HS-5 (cell line): ENCODE results near the gene C17orf113.
A peak's percentile ranks its signal among the peaks of the same experiment; 100 is the strongest.
"Not testable (repeated sequence)": the region's sequence is repeated elsewhere in the genome, so short reads cannot be mapped to it uniquely, and the experiment has no call there.

ENCODE experiments used
- DNase-seq: peaks from one replicate; pipeline ENCODE4 v3.0.0-alpha.2; 2012; ENCODE audit warnings: low read depth

The C17orf113 gene

DNA sequence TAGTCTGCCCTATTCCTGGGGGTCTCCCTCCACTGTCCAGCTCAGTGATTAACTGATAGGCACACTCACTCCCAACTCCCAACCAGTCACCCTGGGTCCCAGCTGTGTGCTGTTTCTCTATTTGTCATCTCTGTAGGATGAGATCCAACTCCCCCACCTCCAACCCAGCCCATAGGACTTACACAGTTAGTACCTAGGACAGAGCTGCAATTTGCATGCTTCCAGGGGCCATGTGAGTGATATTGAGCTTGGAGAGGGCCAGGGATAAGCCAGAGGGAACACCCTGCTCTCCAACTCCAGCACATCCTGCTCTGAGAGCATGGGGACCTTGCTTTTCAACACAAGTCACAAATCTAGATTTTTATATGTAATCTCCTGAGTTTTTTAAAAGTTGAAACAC, 8.8 kb downstream of the C17orf113 start:
- no peak for DNase-seq

DNA sequence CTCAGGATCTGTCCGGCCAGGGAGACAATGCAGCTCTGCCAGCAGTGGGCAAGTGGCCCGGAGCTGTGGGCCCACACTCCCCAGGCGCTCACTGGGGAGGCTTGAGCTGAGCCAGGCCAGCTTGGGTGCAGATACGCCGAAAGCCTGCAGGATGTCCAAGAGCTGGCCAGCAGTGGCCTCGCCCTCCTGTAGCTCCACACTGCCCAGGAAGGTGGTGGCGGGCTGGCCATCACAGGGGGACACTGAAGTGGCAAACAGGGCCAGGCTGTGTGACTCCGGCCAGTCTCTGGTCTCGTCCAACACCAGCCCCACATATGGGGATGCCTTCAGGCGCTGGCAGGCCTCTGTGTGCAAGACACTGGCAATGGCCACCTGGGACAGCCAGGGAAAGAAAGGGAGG, 9.6 kb downstream of the C17orf113 start:
- DNase-seq, result no peak

DNA sequence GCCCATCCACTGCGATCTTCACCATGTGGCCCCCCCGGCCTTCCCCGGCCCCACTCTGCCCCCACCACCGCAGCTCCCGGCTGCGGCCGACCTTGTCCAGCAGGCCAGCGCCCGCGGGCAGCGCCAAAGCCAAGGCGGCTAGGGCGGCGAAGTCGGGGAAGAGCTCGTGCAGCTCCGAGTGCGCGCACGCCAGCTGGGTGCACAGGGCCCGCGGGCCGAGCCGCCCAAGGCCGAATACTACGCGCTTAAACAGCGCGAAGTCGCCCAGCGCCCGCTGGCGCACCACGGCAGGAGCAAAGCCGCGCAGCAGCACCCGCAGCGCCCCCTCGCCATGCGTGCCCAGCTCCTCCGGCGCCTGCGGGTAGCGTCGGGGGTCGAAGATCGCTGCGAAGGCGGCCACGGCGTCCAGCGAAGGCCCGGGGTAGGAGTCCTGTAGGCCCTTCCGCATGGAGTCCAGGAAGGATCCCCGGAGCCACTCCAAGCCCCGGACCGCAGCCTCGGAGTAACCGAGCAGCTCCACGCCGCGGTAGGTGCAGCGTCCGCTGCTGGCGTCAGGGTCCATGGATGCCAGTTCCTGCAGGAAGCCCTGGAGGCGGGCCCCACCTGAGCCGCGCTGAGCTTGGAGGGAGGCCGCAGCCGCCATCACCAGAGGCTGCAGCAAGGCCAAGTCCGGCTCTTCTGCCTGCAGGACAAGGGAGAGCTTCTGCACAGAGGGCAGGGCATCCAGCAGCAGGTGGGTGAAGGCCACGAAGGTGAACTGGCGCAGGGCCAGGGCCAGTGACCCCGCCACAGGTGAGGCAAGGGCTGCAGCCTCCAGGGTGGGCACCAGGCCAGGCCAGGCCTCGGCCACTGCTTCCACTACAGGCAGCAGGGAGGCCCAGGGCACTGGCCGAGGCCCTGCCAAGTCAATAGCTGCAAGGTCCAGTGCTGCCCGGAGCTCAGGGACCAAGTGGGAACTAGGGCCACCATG, 10.3 kb downstream of the C17orf113 start:
- DNase-seq, result no peak

DNA sequence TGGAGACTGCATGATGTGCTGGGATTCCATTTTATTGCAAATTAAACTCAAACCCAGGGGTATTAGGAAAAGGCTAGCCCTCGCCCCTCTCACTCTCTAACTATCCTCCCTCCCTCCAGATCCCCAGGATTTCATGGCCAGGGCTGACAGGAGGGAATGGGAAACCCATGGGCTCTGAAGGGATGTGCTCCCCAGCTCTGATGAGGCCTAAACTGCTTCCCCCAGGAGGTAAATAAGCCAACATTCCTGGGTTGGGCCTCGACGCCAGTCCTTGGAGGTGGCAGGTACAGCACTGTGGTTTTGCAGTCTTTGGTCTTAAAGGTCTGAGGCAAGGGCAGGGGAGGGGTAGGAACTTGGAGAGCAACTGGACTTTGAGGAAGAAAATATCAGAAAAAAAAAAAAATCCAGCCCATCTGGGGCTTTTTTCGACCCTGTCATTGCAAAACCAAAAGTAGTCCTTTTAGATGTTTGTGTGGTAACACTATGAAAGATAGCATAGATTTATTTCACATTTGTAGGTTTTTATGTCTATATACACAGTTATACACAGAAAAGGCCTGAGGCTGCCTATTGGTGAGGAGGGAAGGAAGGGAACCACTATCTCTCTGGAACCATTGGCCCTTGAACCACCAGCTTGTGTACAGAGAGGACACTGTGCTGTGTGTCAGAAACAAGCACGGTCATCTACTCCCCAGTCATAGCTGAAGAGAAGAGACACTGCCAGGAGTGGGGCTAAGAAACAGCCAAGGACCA, 12.0 kb downstream of the C17orf113 start:
- no peak for DNase-seq

DNA sequence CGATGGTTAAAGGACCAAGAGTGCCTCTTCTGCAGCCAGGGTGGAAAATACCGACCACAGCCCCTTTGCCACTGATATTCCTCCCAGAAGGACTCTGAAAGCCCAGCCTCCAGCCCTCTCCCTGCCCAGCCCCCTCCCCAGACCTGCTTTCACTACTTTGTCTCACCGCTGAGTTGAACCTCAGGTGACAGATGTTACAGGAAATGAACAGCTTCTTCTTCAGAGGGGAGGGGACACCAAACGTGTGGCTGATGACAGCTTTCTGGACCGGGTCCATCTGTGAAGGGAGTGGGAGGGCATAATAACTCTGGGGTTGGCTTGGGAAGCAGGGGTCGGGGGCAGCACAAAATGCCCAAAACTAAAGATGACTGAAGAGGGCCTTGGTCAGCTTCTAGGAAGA, 16.3 kb downstream of the C17orf113 start:
- no peak for DNase-seq

DNA sequence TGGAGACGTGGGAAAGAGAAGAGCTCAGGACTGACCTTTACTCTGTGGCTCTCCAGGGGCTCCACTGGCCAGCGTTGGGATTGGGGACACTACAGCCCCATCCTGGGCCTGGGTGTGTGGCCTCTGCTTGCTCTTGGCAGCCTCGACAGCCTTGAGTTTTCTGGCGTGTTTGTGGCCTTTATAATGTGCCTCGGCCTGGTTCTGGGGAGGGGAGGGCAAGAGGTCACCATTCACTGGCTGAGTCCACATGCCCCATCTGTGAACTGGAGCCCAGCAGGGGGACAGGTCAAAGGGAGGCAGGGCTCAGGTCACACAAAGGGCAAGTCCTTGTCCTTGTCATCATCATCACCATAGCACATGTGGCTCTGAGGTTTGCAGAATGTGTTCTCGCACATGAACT, 18.8 kb downstream of the C17orf113 start:
- DNase-seq, result no peak

DNA sequence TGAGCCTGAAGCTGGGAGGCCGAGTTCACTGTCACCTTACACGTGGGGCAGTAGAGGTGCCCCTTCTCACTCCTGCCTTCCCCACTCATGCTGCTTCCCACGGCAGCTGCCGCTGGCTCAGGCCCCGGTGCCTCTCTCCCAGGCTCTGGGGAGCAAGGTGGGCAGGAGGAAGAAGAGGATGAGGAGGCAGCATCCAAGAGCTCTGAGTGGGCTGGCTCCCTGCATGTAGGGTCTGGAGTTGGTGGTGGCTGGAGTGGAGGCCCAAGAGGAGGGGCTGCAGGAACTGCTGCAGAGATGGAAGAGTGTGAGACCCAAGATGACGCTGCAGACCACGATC, 21.6 kb downstream of the C17orf113 start:
- no peak for DNase-seq

DNA sequence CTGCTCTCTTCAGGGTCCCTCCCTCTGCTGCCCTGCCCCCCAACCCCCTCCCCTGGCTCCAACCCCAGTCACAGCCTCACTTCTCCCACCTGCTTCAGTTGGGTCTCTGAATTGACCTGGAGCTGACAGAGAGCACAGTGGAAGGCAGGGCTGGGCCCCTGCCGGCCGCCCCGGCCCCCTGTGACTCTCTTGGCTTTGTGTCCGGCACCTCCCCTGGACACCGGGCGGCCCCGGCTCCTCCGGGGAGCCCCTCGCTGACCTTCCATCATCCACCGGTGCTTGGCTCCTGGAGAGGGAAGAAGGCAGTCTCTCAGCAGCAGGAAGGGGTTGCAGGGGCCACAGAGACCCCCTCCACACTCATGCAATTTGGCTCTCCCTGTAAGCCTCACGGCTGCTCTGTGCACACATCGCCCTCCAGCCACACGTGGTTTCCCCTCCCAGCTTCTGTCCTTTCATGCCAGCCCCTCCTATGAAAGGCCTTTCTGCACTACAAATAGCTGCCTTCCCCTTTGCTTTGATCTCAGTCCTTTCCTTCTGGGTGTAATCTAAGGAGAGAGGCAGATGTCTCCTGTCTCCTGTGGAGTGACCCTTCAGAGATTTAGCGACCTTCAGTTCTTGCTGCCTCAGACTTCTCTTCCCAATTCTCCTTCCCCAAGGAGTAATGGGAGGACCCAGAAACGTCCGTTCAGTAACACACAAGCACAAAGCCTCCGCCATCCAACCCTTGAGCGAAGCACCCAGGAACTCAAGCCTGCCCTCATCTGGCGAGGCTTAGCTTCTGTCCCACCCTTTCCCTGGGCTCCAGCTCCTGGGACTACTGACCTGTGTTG, 22.2 kb downstream of the C17orf113 start:
- no peak for DNase-seq

DNA sequence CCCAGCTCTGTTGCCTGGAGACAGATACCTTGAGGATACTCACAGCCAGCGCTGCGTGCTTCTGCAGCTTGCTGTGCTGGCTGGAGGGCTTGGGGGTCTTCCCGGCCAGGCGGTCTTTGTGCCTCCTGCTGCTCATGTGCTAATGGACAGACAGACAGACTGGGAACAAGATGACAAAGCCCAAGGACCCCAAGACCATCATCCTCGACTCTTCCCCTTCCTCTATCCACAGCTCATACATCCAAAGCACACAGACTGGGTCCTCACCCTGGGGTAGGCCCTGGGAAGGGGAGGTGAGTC, 22.9 kb downstream of the C17orf113 start:
- DNase-seq, result no peak

DNA sequence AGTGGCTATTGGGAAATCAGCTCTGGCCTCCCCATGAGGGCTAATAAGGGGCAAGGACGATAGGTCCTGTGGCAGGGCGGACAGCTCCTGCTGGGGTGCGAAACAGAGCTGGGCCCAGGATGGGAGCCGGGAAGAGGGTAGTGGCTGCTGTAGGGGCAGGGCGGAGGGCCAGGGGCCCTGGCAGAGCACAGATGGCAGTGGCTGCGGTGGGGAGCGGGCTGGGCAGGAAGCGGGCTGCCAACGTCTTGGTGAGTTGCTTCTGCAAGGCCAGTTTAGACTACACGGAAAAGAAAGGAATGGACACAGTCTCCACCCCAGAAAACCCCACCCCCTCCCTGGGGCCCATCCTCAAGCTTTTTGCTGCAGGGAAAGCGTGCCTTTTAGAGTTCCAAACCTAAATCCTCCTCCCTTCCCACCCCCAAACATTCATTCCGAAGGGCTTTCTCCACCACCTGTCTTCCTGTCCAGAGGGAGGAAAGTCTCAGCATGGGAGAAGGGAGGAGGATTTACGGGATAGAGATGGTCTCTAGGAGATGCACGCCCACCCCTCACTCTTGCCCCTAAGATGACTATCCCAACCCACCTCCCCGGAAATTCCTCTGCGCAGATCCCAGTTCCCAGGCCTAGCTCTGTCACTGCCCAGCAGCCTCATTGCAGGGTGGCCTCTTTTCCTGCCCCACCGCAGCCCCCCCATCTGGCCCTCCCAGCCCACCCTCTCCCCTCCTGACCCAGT, 23.4 kb downstream of the C17orf113 start:
- DNase-seq, result no peak

DNA sequence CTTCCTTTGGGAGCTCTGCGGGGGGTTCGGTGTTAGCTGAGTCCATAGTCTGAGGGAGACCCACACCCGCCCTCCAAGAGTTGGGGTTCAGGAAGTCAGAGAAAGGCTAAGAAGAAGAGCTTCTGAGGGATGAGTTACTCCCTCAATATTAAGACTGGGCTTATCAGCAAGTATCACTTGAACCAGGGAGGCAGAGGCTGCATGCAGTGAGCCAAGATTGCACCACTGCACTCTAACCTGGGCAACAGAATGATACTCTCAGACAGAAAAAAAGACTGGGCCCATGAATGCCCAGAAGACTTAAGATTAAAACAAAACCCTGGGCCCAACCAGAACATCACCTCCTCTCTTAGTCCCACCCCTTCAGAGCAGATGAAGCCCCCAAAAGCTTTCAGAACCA, 24.5 kb downstream of the C17orf113 start:
- no peak for DNase-seq

DNA sequence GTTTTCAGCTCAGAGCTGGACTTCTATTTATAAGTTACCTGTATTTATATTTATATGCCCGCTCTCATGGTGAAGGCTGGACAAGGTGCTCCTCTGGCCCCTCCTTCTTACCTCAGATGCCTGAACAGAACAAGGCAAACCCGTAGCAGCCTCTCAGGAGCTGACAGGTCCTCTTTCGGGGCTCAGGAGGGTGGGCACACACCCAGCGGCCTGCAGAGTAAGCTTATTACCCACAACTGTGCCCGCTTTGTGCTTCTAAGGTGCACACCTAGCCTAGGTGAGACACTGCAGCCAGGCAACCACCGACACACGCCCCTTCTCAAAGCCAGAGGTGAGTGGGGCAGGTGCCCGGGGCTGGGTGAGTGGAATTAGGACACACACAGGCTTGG, 25.2 kb downstream of the C17orf113 start:
- no peak for DNase-seq

DNA sequence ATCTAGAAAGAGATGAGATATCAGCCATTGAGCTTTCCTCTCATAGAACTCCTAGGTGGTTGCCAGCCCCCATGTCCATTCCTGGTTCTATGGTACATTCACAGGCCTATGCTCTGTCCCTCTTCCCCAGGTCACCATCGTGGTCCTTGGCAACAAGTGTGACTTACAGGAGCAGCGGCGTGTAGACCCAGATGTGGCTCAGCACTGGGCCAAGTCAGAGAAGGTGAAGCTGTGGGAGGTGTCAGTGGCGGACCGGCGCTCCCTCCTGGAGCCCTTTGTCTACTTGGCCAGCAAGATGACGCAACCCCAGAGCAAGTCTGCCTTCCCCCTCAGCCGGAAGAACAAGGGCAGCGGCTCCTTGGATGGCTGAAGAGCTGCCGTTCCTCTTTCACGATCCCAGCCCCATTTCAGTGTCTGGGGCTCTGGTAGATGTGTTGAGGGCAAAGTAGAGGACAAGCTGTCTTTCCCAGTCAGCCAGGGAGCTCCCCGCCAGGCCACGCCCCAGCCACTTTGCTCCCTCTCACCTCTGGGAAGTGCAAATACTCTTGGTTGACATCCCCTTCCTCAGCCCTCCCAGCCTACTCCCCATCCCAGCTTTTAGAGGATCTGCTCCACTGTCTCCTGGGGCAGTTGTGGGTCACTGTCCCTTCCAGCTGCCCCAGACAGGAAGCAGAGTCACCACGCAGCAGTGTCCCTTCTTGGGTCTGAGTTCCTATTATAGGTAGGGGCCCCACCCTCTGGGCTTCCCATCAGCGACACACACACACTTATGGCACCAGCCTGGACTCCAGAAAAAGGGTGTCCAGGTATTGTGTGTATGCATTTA, 26.7 kb downstream of the C17orf113 start:
- no peak for DNase-seq

DNA sequence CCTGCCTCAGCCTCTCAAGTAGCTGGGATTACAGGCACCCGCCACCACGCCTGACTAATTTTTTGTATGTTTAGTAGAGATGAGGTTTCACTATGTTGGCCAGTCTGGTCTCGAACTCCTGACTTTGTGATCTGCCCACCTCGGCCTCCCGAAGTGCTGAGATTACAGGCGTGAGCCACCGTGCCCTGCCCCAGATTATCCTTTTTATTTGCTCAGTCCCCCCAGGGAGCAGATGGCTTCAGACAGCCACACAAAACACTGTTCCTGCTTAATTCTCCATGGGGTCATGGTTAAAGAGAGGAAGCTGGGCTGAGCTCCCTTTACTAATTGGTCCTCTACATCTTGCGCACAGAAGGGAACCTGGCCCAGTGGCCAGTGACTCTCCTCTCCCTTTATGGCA, 29.6 kb downstream of the C17orf113 start:
- DNase-seq, result not testable (repeated sequence)

DNA sequence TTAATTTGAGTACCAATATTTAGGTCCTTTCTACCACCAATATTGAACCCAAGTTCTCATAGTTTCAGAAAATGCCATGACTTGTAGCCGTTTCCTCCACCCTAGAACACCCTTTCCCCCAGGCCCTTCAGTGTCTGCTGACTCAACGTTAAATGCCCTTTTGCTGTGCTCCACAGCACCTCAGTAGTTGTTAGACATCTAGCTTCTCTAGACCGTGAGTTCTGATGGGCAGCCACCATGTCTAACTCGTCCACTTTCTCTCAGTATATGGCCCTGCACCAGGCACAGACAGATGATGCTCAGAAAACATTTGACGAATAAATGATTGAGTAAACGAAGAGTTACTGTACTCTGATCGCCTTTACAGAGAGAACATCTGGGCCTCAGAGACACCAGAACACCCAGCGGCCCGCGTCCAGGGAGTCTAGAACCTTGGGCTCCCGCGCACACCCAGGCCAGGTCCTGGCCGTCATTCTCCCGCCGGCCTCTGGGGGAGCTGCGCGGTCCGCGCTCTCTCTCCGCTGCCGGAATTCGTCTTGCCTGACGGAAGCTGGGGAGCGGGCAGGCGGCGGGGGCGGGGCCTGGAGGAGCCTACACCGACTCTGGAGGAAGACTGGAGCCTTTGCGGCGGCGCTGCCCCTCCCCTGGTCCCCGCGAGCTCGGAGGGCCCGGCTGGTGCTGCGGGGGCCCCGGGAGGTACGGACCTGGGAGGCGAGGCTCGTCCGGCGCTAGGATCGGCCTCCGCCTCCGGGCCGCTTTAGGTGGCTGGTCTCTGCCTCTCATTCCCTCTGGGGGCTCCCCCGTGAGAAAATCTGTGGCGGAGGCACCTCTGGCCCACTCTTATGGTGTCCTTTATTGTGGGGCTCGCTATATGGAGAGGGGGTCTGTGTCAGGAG, 30.6 kb downstream of the C17orf113 start, which contains the start of gene NKIRAS2:
Gene NKIRAS2, plus strand, starts transcription at position 582 of the 896 bp plus-strand sequence. CDS start 1,488 bp downstream, outside the sequence.
- no peak for DNase-seq

DNA sequence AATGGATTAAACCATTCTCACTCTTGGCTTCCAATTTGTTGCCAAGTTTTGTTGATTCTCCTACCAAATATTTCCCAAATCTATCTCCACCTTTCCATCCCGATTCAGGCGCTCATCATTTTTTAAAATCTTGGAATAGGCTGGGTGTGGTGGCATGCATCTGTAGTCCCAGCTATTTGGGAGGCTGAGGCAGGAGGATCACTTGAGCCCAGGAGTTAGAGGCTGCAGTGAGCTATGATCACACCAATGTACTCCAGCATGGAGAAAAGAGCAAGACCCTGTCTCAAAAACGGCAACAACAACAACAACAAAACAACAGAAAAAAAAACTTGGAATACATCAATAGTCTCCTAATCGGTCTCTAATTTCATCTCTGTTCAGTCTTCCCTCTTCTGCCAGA, 31.4 kb downstream of the C17orf113 start:
- no peak for DNase-seq

DNA sequence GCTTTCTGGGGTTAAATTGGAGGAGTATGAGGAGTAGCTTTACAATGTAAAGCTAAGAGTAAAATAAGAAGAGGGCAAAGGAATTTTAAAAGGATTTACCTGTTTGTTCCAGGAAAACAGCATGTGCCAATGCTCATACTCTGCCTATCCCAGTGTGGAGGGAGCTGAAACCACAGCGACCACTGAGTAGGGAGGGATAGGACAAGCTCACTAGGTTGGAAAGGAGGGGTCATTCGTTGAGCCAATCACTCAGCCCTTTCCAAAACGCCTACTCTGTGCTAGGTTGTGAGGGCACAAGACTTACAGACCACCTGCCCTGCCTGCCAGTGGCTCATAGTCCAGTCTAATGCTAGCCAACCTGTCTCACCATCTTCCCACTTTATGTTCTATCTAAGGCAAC, 32.1 kb downstream of the C17orf113 start:
- no peak for DNase-seq

DNA sequence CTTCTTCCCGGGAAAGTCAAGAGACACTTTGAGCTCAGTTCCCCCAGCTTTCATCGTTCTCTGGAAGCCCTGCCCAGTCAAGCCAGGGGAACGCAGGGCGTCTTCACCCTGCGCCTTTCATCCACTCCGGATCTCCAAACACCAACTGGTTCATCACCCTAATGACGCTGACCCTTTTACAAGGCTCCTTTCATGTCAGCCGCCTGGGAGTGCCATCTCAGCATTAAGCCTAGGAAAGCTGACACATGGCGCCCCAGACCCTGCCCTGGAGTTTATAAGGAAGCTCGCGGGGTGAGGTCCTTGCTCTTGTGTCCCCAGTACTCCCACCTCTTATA, 32.6 kb downstream of the C17orf113 start:
- DNase-seq, result no peak

DNA sequence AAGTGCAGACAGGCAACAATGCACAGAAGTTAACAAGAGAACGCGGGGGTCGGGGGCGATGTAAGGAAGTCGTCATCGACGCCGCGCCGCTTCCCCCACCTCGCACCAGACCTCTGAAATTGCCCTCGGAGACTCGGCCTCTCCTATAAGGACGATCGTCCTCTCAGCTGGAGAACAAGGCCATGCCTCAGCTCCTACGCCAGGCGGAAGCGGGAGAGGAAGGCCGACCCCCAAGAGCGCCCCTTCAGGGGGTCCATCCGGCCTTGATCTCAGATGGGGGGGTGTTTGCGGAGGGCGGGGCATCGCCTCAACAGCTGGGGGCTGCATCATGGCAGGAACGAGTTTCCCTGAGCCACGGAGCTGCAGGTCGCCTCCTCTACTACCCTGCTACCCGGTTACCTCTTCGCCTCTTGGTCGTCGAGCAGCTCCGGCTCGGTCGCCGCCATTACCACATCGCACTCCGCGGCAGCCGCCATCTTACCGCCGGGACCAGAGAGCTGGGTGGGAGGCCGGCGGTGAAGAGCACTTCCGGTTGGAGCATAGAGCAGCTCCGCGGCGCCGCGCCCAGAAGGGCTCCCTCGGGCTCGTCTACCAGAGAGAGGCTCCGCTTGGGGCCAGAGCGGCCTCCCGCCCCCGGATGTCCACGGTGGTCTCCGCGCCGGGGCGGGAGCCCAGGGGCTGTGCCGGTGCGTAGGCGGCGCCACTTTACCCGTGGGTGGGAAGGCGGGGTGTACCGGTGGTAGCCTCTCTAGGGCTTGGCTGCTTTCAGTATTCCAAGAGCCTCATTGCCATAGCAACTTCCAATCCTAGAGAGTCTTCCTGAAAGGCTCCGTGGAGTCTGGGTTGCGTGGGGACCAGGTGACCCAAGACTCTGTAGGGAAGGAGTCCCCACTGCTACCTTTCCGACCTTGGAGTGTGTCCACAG, 33.2 kb downstream of the C17orf113 start, which contains the start of gene DNAJC7:
Gene DNAJC7, minus strand, starts transcription at position 499 of the 925 bp plus-strand sequence. Its CDS starts 23 bp downstream, at position 476.
- peak; percentile 57 for DNase-seq
